Rectal smooth muscle tissue (tissue), 1 donor: Measurements from ENCODE around the gene LDHAL6B.
"Not testable (repeated sequence)": the region's sequence is repeated elsewhere in the genome, so short reads cannot be mapped to it uniquely, and the experiment has no call there.

Source experiments
- H3K27ac ChIP-seq: one replicate; pipeline ENCODE4 v1.7.0; 2013; ENCODE audit warnings: low read depth, low read length, inconsistent platforms
- H3K27me3 ChIP-seq: one replicate; pipeline ENCODE4 v1.7.0; 2013; ENCODE audit warnings: low read length; ENCODE audit not compliant: control insufficient read depth, insufficient read depth
- H3K36me3 ChIP-seq: one replicate; pipeline ENCODE4 v1.7.0; 2013; ENCODE audit warnings: low read length; ENCODE audit not compliant: control insufficient read depth, insufficient read depth
- H3K4me1 ChIP-seq: one replicate; pipeline ENCODE4 v1.7.0; 2013; ENCODE audit warnings: low read length; ENCODE audit not compliant: control insufficient read depth, insufficient read depth
- H3K4me3 ChIP-seq: one replicate; pipeline ENCODE4 v1.7.0; 2013; ENCODE audit warnings: low read length
- H3K9ac ChIP-seq: one replicate; pipeline ENCODE4 v1.7.0; 2013; ENCODE audit warnings: low read length

LDHAL6B gene

DNA sequence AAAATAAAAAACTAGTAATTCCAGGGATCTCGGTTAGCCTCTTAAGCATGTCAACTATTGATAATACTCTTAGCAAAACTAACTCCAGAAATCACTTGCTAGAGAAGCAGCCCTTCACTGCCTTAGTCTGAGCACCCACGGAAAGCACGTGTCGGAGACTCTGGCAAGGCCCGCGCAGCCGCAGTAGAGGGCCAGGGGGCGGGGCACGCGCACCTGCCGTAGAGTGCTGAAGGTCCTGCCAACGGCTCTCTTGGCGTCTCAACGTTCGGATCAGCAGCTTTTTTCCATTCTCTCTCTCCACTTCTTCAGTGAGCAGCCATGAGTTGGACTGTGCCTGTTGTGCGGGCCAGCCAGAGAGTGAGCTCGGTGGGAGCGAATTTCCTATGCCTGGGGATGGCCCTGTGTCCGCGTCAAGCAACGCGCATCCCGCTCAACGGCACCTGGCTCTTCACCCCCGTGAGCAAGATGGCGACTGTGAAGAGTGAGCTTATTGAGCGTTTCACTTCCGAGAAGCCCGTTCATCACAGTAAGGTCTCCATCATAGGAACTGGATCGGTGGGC is at the start of gene LDHAL6B:
TSS of gene LDHAL6B (plus strand) at position 221 of the 561 bp plus-strand sequence. CDS start at position 319, 98 bp downstream.
- H3K9ac ChIP-seq = no peak within 1 kb of the TSS
- H3K4me3 ChIP-seq = no peak within 1 kb of the TSS
- no peaks in the 10 kb centered on the region for H3K4me1 ChIP-seq
- H3K27me3 ChIP-seq = no peaks in the 10 kb centered on the region
- no peak within 1 kb of the TSS for H3K27ac ChIP-seq
- H3K36me3 ChIP-seq = peaks cover 20% of the 10 kb centered on the region

DNA sequence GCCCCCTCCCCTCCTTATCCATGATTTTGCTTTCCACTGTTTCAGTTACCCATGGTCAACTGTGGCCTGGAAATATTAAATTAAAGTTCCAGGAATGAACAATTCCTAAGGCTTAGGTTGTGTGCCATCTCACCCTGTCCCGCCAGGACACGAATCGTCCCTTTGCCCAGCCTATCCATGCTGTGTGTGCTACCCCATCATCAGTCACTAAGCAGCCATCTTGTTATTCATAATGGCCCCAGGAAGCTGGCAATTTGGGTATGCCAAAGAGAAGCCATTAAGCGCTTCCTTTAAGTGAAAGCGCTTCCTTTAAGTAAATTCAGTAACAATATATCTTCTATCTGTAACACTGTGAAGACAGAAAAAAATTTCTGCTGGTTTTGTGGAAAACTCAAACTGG is 49.2 kb upstream of the LDHAL6B start:
- Histone ChIP-seq H3K36me3 (peaks cover 18% of the 10 kb centered on the region), H3K9ac (no peak overlapping the region), H3K27ac (no peak overlapping the region), H3K27me3 (no peaks in the 10 kb centered on the region), H3K4me1 (no peaks in the 10 kb centered on the region), H3K4me3 (no peak overlapping the region)

DNA sequence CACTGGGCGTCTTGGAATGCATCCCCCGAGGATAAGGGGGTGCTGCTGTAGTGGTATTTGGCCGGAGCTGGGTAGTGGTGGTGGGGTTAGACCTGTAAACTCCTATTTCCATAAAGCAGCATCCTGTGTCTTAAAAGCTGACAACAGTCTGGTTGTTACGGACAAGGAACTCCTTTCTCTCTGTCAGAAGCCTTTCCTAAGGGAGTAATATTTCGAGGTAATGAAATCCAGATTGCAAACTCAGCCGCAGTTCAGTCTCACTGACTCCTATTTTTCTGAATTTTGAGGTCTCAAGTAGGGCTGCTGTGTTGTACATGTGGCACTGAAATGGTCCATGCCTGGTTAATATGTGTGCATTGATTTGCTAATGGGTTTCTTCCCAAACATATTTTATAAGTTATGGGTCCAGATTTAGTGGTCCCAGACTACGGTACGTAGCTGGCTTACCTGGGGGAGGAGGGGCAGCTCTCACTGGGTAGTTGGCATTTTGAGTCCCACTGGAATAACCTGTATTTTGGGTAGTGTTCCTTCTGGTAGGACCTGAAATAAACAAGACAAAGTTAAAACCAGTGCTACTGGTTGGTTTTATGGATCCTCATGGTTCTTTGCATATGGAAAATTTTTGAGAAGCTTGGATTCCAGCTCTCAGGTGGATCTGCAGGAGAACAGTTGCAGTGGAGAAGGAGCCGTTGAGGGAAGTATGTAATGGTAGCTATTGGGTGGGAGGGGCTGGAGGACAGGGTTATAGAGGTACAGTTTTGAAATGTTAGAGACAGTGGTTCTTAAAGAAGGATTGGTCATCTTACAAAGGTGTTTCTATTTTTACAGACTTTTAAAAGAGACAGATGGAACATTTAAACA is 48.6 kb upstream of the LDHAL6B start:
- Histone ChIP-seq H3K27me3 (no peaks in the 10 kb centered on the region), H3K9ac (no peak overlapping the region), H3K4me1 (no peaks in the 10 kb centered on the region), H3K4me3 (no peak overlapping the region), H3K36me3 (peaks cover 18% of the 10 kb centered on the region), H3K27ac (no peak overlapping the region)

DNA sequence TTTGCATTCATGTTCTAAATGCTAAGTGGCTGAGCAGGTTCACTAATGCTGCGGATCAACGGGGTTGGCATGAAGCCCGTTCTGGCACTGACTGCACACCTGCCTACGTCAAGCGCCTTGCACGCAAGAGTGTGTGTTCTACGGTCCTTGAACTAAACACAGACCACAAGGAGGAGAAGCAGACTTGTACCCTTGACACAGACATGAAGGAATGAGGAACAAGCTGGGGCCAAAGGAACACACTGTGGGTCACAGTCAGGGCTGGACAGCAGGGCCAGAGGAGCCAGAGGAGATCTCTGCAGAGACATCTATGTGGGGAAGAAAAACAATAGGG is 48.0 kb upstream of the LDHAL6B start:
- no peaks in the 10 kb centered on the region for H3K27me3 ChIP-seq
- peaks cover 13% of the 10 kb centered on the region for H3K36me3 ChIP-seq

DNA sequence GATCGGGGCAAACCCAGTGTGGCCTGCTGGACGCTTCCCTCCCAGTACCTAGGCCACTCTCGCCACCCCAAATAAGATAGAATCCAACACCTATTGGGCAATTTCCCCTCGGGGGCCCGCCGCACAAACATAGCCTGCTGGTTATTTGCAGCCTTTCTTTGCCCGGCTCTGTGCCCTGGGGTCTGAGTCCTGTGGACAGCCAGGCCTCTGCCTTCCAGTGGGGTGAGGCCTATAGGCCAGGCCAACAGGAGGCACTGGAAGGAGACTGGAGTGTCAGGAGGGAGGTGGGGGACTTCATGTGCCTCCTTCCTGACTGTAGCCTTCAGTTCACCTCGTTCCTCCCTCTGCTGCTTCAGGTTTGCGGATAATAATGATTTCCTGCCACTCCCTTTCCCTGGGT is 47.4 kb upstream of the LDHAL6B start:
- Histone ChIP-seq H3K36me3 (peaks cover 13% of the 10 kb centered on the region), H3K4me3 (no peak overlapping the region), H3K27me3 (no peaks in the 10 kb centered on the region), H3K27ac (no peak overlapping the region), H3K9ac (no peak overlapping the region), H3K4me1 (no peaks in the 10 kb centered on the region)

More for the DNA sequence above, 48.0 kb upstream of the LDHAL6B start:
- Histone ChIP-seq H3K4me3 (no peak overlapping the region), H3K27ac (no peak overlapping the region), H3K4me1 (no peaks in the 10 kb centered on the region), H3K9ac (no peak overlapping the region)

DNA sequence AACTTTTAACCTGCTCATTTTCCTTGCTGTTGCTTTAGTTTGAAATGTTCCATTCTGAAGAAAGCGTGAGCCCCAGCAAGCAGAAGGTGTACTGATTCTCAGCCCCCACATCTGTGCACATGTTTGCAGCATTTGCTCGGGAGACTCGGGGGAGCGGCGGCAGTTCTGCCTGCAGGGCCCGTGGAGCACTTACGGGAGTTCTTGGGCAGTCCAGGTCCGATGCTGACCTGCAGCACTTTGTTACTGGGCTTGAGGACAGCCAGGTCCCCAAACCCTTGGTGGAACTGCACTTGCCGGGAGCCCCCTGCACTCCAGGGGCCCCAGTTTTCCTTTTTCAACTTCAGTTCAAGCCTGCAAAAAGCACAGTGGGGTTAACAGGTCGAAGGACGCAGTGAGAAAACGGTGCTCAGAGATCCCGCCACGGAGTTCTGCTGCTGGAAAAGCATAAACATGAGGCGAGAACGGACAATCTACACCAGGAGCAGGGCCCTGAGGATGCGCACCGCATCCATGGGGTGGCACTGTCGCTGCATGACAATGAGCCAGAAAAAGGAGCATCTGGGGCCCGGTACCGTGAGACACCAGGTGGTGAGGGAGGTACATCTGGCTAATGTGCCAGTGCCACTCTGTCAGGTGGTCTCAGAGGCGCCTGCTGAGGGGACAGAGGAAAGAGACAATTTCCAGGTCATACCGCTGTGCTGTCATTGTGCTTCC is 45.6 kb upstream of the LDHAL6B start:
- no peak overlapping the region for H3K9ac ChIP-seq
- no peaks in the 10 kb centered on the region for H3K4me1 ChIP-seq
- H3K4me3 ChIP-seq = no peak overlapping the region
- no peaks in the 10 kb centered on the region for H3K27me3 ChIP-seq
- H3K36me3 ChIP-seq = peaks cover 15% of the 10 kb centered on the region
- no peak overlapping the region for H3K27ac ChIP-seq

DNA sequence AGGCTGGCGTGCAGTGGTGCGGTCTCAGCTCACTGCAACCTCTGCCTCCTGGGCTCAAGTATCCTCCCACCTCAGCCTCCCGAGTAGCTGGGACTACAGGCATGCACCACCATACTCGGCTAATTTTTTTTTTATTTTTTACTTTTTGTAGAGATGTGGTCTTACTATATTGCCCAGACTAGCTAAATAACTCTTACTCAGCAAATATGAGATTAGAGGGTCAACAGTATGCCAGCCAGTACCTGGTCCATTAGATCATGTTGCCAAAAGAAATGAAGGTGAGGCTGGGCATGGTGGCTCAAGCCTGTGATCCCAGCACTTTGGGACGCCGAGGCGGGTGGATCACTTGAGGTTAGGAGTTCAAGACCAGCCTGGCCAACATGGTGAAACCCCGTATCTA is 44.6 kb upstream of the LDHAL6B start:
- H3K9ac ChIP-seq, H3K27ac ChIP-seq, H3K4me1 ChIP-seq, H3K27me3 ChIP-seq, H3K4me3 ChIP-seq: not testable (repeated sequence)
- H3K36me3 ChIP-seq = peaks cover 15% of the 10 kb centered on the region

DNA sequence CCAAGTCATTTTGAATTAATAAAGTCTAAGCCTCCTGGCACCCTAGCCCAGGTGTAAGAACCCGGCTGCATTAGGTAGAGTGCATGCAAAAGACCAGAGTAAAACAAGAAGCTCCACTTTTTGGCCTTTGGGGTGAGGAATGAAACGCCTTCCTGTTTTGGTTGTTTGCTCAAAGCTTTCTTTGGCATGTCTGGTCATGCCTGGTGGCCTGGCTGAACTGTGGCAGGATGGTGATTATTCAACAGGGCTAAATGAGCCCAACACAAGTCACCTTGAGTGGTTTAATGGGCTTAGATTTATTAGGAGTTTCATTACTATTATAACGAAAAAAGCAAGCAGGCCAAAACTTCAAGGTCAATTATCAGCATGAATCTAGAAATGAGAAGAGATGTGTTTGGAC is 40.9 kb upstream of the LDHAL6B start:
- H3K4me3 ChIP-seq = no peak overlapping the region
- H3K36me3 ChIP-seq = peaks cover 2% of the 10 kb centered on the region
- H3K9ac ChIP-seq = no peak overlapping the region
- no peak overlapping the region for H3K27ac ChIP-seq
- H3K27me3 ChIP-seq = no peaks in the 10 kb centered on the region
- no peaks in the 10 kb centered on the region for H3K4me1 ChIP-seq

DNA sequence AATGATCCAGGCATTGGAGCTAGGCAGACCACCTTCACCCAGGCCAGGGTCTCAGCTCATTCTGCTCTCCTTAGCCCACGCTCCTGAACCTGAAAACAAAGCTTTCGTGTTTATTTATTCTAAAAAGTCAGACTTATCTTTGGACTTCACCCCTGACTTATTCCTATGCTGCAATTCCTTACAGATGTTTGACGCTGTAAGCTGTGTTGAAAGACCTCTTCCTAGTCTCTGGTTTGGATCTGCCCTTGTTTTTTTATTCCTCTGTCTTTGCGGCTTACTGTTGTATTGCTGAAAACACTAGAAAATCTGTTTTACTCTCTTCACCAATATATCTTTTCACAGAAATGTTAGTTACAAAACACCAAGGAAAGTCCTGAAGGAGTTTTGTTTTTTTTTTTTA is 40.5 kb upstream of the LDHAL6B start:
- no peak overlapping the region for H3K4me3 ChIP-seq
- H3K27me3 ChIP-seq = no peaks in the 10 kb centered on the region
- peaks cover 2% of the 10 kb centered on the region for H3K36me3 ChIP-seq
- H3K4me1 ChIP-seq = no peaks in the 10 kb centered on the region
- no peak overlapping the region for H3K9ac ChIP-seq
- no peak overlapping the region for H3K27ac ChIP-seq

DNA sequence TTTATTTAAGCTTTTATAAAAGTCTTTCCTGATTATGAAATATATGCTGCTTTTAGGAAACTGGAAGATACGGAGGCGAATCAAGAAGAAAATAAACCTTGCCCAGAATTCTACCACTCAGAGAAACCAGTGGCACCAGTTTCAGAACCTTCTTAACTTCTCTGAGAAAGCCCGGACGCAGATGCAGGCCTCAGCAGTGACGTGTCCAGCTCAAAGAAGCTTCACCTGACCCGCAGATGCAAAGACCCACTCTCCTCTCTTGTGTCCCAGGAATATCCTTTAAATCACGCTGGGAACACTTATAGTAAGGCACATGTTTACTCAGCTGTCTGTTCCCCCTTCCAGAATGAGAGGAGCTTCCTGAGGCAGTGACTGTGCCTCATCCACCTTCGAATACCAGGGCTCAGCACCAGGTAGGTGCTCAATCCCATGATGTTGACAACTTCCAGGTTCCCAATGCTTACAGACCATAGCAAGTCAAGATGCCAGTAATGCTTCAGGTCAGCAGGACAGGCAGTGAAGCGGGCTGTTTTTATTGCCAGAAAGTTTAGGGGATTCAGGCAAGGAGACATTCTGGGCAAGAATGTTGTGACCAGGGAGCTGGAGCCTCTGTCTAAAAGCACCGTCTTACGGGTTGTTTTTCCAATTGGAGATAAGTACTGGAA is 39.9 kb upstream of the LDHAL6B start:
- no peaks in the 10 kb centered on the region for H3K27me3 ChIP-seq
- H3K4me3 ChIP-seq = no peak overlapping the region
- peaks cover 7% of the 10 kb centered on the region for H3K36me3 ChIP-seq
- H3K4me1 ChIP-seq = no peaks in the 10 kb centered on the region
- no peak overlapping the region for H3K27ac ChIP-seq
- H3K9ac ChIP-seq = no peak overlapping the region

DNA sequence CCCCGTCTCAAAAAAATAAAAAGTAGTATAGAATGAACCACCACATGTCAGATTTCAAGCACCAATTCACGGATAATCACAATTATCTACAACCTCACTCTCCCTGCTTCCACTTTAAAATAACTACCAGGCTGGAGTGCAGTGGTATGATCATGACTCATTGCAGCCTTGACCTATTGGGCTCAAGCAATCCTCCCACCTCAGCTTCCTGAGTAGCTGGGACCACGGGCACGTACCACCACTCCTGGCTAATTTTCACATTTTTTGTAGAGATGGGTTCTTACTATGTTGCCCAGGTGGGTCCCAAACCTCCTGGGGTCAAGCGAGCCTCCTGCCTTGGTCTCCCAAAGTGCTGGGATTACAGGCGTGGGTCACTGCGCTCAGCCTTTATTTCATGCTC is 38.1 kb upstream of the LDHAL6B start:
- Histone ChIP-seq H3K36me3 (peaks cover 10% of the 10 kb centered on the region), H3K9ac (no peak overlapping the region), H3K27me3 (no peaks in the 10 kb centered on the region), H3K27ac (no peak overlapping the region), H3K4me1 (no peaks in the 10 kb centered on the region), H3K4me3 (no peak overlapping the region)

DNA sequence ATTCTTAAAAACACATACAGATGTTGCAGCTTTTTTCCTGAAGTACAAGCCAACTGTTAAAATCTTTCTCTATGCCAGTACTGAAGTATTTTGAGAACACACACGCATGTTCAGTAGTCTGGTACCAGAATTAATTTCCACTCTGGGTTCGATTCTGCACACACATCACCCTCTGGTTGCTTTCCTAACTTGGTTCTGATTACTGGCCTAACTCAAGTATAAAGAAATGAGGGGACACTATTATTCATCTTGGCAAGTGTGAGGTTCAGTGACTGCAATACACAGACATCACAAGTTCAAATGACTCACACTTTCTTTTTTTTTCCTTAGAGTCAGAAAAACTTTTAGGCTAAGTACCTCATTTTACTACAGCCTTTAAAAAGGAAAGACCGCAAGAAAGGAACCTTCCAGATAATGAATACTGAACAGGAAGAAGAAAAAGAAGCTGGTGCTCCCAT is 37.4 kb upstream of the LDHAL6B start:
- Histone ChIP-seq H3K9ac (no peak overlapping the region), H3K36me3 (peaks cover 10% of the 10 kb centered on the region), H3K4me1 (no peaks in the 10 kb centered on the region), H3K27me3 (no peaks in the 10 kb centered on the region), H3K4me3 (no peak overlapping the region), H3K27ac (no peak overlapping the region)
